Activated naive CD8-positive, alpha-beta T cell treated with anti-CD3 and anti-CD28 coated beads, Interleukin-2, amount 10 ng/mL, durations not matched to agents 7 days and 5 days (primary cell): ENCODE measurements around the gene DCDC2C. TPM values are rescaled to one million over a fixed set of nuclear protein-coding genes. Genes with fewer than 3 reads are reported as not detected.

Experiments used
- ATAC-seq: fragments of 150-1000 bp; cut with Tn5 transposase; one replicate; pipeline ENCODE4 v1.10.0; 2021; ENCODE audit warnings: low read depth, moderate library complexity
- POLR2A ChIA-PET: fragments of 350-600 bp; sonication (Branson Sonifier 250); formaldehyde crosslinking; loops from one replicate; lab custom pipeline; 2021; ENCODE audit warnings: antibody characterized with exemption; lab: Charles Lee
- DNase-seq: peaks from one replicate; pipeline ENCODE4 v3.0.0; 2021
- H3K27ac Mint-ChIP-seq: one replicate; pipeline ENCODE4 v1.8.0; 2022; ENCODE audit warnings: mild to moderate bottlenecking, mixed read lengths
- H3K27me3 Mint-ChIP-seq: one replicate; pipeline ENCODE4 v1.8.0; 2022; ENCODE audit warnings: mild to moderate bottlenecking, moderate library complexity, mixed read lengths
- H3K36me3 Mint-ChIP-seq: one replicate; pipeline ENCODE4 v1.8.0; 2021; ENCODE audit warnings: mild to moderate bottlenecking, mixed read lengths
- H3K4me1 Mint-ChIP-seq: one replicate; pipeline ENCODE4 v1.8.0; 2021; ENCODE audit warnings: mixed read lengths
- H3K4me3 Mint-ChIP-seq: one replicate; pipeline ENCODE4 v1.8.0; 2022; ENCODE audit warnings: mild to moderate bottlenecking, moderate library complexity, mixed read lengths
- H3K9me3 Mint-ChIP-seq: one replicate; pipeline ENCODE4 v1.8.0; 2021; ENCODE audit warnings: mixed read lengths
- total RNA-seq, 2 experiments: library from RNA; stranded (reverse); gene quantifications; one replicate each; pipeline ENCODE4 v1.2.3, GENCODE V29; 2021

Gene DCDC2C
- total RNA-seq, 2 experiments from 2014 or later: not detected

- Mint-ChIP-seq H3K9me3 (no peaks in the 10 kb centered on the region), H3K27ac (no peak overlapping the region), H3K4me1 (no peaks in the 10 kb centered on the region), H3K27me3 (no peaks in the 10 kb centered on the region), H3K36me3 (no peaks in the 10 kb centered on the region), H3K4me3 (no peak overlapping the region)
- DNase-seq (no peak), ATAC-seq (no peak)
- POLR2A ChIA-PET: no interaction called here
These were observed 66.4 kb downstream of the DCDC2C start for GRCh38 chr2:3769766-3770165.

GRCh38 chr2:3770724-3771415 is 67.5 kb downstream of the DCDC2C start:
- POLR2A ChIA-PET: no interaction called here
- H3K27me3 Mint-ChIP-seq: no peaks in the 10 kb centered on the region
- no peak overlapping the region for H3K4me3 Mint-ChIP-seq
- ATAC-seq (no peak), DNase-seq (no peak)
- no peaks in the 10 kb centered on the region for H3K36me3 Mint-ChIP-seq
- H3K9me3 Mint-ChIP-seq: no peaks in the 10 kb centered on the region
- H3K27ac Mint-ChIP-seq: no peak overlapping the region
- H3K4me1 Mint-ChIP-seq: no peaks in the 10 kb centered on the region

DNA sequence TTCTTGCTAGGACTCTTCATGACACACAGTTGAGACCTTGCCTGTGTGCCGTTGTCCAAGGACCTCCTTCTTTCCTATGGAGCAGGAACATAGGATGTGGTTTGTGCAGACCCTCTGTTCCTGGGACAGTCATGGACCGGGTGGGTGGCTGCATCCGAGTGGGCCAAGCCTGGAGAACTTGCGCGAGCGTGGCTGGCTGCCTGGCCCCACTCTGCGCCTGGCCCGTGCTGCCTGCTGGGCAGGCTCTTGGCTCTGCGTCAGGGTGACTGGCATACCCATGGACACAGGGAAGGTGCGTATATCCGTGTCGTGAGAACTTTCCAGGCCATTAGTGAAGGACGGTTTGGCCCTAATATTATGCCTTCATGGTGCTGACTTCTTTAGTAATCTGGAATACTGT is 68.2 kb downstream of the DCDC2C start:
- Mint-ChIP-seq H3K4me1 (no peaks in the 10 kb centered on the region), H3K27ac (no peak overlapping the region), H3K4me3 (no peak overlapping the region), H3K27me3 (no peaks in the 10 kb centered on the region), H3K36me3 (no peaks in the 10 kb centered on the region), H3K9me3 (peaks cover 2% of the 10 kb centered on the region)
- POLR2A ChIA-PET: no interaction called here
- DNase-seq: no peak
- no peak for ATAC-seq

DNA sequence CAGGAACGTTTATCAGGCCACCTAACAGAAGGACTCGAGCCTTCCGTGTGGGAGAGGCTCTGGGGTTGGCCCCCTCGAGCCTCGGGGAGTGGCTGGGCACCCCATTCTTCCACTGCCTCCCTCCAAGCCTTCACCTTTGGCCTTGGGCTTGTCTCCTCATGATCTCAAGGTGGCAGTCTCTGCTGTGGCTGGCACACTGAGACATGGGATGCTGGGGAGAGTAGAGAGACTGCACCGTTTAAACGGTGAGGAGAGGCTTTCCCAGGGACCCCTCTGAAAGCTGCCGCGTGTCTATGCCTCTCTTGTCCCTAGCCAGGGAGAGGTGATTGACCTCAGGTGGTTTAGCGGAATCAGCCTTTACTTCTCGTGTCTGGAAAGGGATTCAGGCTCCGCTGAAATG is 71.0 kb downstream of the DCDC2C start:
- DNase-seq: no peak
- POLR2A ChIA-PET: no interaction called here
- ATAC-seq: no peak
- Mint-ChIP-seq H3K4me1 (peaks cover 2% of the 10 kb centered on the region), H3K4me3 (no peak overlapping the region), H3K27me3 (peaks cover 11% of the 10 kb centered on the region), H3K9me3 (peaks cover 5% of the 10 kb centered on the region), H3K36me3 (no peaks in the 10 kb centered on the region), H3K27ac (no peak overlapping the region)

DNA sequence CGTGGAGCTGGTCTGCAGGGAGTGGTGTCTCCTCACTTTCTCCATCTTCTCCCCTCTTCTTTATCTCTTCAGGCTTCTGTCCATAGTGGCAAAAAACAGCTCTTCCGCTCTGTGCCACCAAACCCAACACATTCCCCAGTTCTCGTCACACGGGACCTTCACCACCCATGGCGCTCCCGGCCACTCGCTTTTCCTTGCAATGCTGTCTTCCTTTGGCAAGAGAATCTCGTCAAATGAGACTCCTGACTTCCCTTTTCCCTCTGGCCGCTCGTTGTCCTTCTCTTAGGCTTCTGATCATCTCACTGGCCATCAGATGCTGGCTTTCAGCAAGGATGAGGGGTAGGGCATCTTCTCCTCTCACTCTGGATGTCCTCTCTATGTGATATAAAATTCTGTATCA is 72.9 kb downstream of the DCDC2C start:
- H3K4me1 Mint-ChIP-seq: peaks cover 8% of the 10 kb centered on the region
- POLR2A ChIA-PET: no interaction called here
- H3K36me3 Mint-ChIP-seq: no peaks in the 10 kb centered on the region
- DNase-seq (no peak), ATAC-seq (no peak)
- H3K9me3 Mint-ChIP-seq: peaks cover 5% of the 10 kb centered on the region
- H3K27me3 Mint-ChIP-seq: peaks cover 11% of the 10 kb centered on the region
- H3K27ac Mint-ChIP-seq: no peak overlapping the region
- H3K4me3 Mint-ChIP-seq: no peak overlapping the region

DNA sequence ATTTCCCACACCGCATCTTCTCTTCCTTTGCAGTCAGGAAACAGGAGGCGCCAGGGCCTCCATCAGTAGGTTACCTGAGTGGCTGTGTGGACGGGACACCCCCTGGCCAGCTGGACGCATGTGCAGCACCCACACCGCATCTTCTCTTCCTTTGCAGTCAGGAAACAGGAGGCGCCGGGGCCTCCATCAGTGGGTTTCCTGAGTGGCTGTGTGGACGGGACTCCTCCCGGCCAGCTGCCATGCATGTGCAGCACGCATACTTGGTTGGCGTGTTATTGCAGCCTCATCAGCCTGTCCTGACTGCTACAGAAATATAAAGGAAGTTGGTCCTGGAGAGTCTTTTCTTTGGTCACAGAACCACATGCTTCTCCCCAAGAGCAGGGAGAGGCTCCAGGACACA is 74.6 kb downstream of the DCDC2C start:
- Mint-ChIP-seq H3K4me1 (peaks cover 8% of the 10 kb centered on the region), H3K9me3 (peaks cover 5% of the 10 kb centered on the region), H3K27me3 (peaks cover 12% of the 10 kb centered on the region), H3K4me3 (no peak overlapping the region), H3K27ac (no peak overlapping the region), H3K36me3 (no peaks in the 10 kb centered on the region)
- POLR2A ChIA-PET: no interaction called here
- DNase-seq (no peak), ATAC-seq (no peak)

- ATAC-seq (no peak), DNase-seq (no peak)
- Mint-ChIP-seq H3K4me3 (no peak overlapping the region), H3K27ac (peak overlapping the region; percentile 0), H3K9me3 (peaks cover 5% of the 10 kb centered on the region), H3K4me1 (peaks cover 8% of the 10 kb centered on the region), H3K27me3 (peaks cover 12% of the 10 kb centered on the region), H3K36me3 (no peaks in the 10 kb centered on the region)
- POLR2A ChIA-PET: no interaction called here
These were observed 75.6 kb downstream of the DCDC2C start for GRCh38 chr2:3778851-3779495.

GRCh38 chr2:3779496-3780049 is 76.2 kb downstream of the DCDC2C start:
- H3K9me3 Mint-ChIP-seq: peaks cover 5% of the 10 kb centered on the region
- POLR2A ChIA-PET: interaction anchor here (1.7 kb wide), 1 partner anchor 128 kb away, joined by 4 read pairs; no protein-coding TSS in a partner anchor
- H3K27me3 Mint-ChIP-seq: peaks cover 12% of the 10 kb centered on the region
- H3K4me3 Mint-ChIP-seq: no peak overlapping the region
- no peaks in the 10 kb centered on the region for H3K36me3 Mint-ChIP-seq
- peaks cover 8% of the 10 kb centered on the region for H3K4me1 Mint-ChIP-seq
- ATAC-seq: no peak
- H3K27ac Mint-ChIP-seq: no peak overlapping the region
- no peak for DNase-seq

GRCh38 chr2:3780477-3781402 is 77.4 kb downstream of the DCDC2C start:
- POLR2A ChIA-PET: interaction anchor here (0.9 to 1.7 kb wide), 2 partner anchors 53 to 129 kb away, joined by 3 to 4 read pairs; no protein-coding TSS in a partner anchor
- DNase-seq (peak; percentile 74), ATAC-seq (peak; percentile 100)
- H3K9me3 Mint-ChIP-seq: peaks cover 5% of the 10 kb centered on the region
- H3K4me3 Mint-ChIP-seq: peak overlapping the region; percentile 11
- H3K27me3 Mint-ChIP-seq: peaks cover 12% of the 10 kb centered on the region
- H3K36me3 Mint-ChIP-seq: no peaks in the 10 kb centered on the region
- H3K4me1 Mint-ChIP-seq: peaks cover 8% of the 10 kb centered on the region
- peak overlapping the region; percentile 60 for H3K27ac Mint-ChIP-seq

DNA sequence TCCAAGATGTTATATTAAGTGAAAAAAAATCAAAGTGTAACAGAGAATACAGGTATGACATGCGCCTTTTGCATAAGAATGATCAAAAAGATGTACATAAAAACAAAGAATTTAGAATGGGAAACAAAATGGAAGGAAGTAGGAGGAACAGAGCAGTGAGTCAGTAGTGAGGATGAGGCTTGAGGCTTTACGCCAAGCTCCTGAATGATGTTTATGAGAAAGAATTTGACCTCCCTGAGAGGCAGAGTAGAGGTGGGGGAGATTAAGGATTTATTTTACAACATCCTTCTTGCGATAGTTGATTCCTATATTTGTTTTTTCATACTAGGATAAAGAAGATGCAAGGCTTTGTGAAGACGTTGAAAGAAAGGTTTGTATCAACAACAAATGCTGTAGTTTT is 81.4 kb downstream of the DCDC2C start:
- Mint-ChIP-seq H3K4me1 (peaks cover 6% of the 10 kb centered on the region), H3K9me3 (no peaks in the 10 kb centered on the region), H3K4me3 (no peak overlapping the region), H3K27ac (no peak overlapping the region), H3K27me3 (peaks cover 4% of the 10 kb centered on the region), H3K36me3 (no peaks in the 10 kb centered on the region)
- POLR2A ChIA-PET: no interaction called here
- no peak for ATAC-seq
- no peak for DNase-seq

DNA sequence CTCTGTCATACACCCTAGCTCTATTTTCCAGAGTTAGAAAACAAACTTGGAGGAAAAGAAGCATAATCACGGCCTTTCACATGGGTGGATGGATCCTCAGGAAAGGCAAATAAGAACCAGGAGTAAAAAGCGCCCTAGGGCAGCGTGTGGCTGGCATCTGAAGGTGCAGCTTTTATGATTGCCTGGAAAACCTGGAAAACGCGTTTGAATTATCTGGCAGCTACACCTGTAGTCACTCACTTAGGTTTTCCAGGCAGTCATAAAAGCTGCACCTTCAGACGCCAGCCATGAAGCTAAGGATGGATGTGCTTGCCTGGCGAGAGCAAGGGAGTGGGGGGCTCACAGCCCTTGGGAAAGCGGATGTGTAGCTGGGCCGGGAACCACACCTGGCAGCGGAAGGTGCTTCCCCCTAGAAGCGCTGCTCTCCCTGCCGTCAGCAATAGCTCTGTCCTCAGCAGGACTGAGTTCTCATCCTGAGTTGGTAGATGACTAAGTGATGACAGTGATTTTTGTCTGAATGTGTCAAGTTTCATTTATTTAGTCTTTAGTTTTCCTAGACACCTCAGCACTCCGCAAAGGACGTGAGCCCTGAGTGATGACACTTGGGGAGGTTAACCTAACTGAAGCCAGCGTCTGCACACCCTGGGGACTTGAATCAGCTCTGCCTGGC is 82.0 kb downstream of the DCDC2C start:
- H3K36me3 Mint-ChIP-seq: no peaks in the 10 kb centered on the region
- POLR2A ChIA-PET: no interaction called here
- no peak for DNase-seq
- no peak overlapping the region for H3K27ac Mint-ChIP-seq
- peaks cover 4% of the 10 kb centered on the region for H3K4me1 Mint-ChIP-seq
- H3K9me3 Mint-ChIP-seq: no peaks in the 10 kb centered on the region
- no peak overlapping the region for H3K4me3 Mint-ChIP-seq
- no peak for ATAC-seq
- H3K27me3 Mint-ChIP-seq: peaks cover 7% of the 10 kb centered on the region

- Mint-ChIP-seq H3K36me3 (no peaks in the 10 kb centered on the region), H3K9me3 (no peaks in the 10 kb centered on the region), H3K27me3 (peaks cover 7% of the 10 kb centered on the region), H3K4me3 (no peak overlapping the region), H3K4me1 (no peaks in the 10 kb centered on the region), H3K27ac (no peak overlapping the region)
- no peak for DNase-seq
- POLR2A ChIA-PET: no interaction called here
- ATAC-seq: no peak
These were observed 82.5 kb downstream of the DCDC2C start for GRCh38 chr2:3785890-3786273.

GRCh38 chr2:3787768-3788167 is 84.4 kb downstream of the DCDC2C start:
- DNase-seq: no peak
- Mint-ChIP-seq H3K4me1 (no peaks in the 10 kb centered on the region), H3K4me3 (no peak overlapping the region), H3K9me3 (no peaks in the 10 kb centered on the region), H3K36me3 (no peaks in the 10 kb centered on the region), H3K27me3 (peaks cover 5% of the 10 kb centered on the region), H3K27ac (no peak overlapping the region)
- POLR2A ChIA-PET: no interaction called here
- no peak for ATAC-seq
